Measurements from ENCODE around the gene LARP1.

The LARP1 gene

GRCh38 chr5:154858972-154859871 lies 104.0 kb downstream of the LARP1 start:
- peak; percentile 35 for DNase-seq (ENCODE audit: low spot score)

- peak; percentile 48 for DNase-seq (ENCODE audit: low spot score)
Measured at GRCh38 chr5:154860123-154860522, 104.9 kb downstream of the LARP1 start.

- no peak for DNase-seq (ENCODE audit: low spot score)
Measured at GRCh38 chr5:154860765-154861164, 105.6 kb downstream of the LARP1 start.

- no peak for DNase-seq (ENCODE audit: low spot score)
Measured at GRCh38 chr5:154861946-154862345, 106.8 kb downstream of the LARP1 start.

GRCh38 chr5:154862766-154863165 lies 107.6 kb downstream of the LARP1 start:
- no peak for DNase-seq (ENCODE audit: low spot score)

- DNase-seq (ENCODE audit: low spot score): no peak
Measured at GRCh38 chr5:154863291-154864080, 108.3 kb downstream of the LARP1 start.

GRCh38 chr5:154865466-154866184 lies 110.4 kb downstream of the LARP1 start:
- DNase-seq (ENCODE audit: low spot score): no peak

GRCh38 chr5:154866841-154867240 lies 111.7 kb downstream of the LARP1 start:
- DNase-seq (ENCODE audit: low spot score): no peak

All from kidney capillary endothelial cell (primary cell).